ENCODE results near the gene TRA2A. TPM values are rescaled to one million over a fixed set of nuclear protein-coding genes. Genes with fewer than 3 reads are reported as not detected.
A peak's percentile ranks its signal among the peaks of the same experiment; 100 is the strongest.
"Not testable (repeated sequence)": the region's sequence is repeated elsewhere in the genome, so short reads cannot be mapped to it uniquely, and the experiment has no call there.

TRA2A gene
- total RNA-seq, 1 donor: 30.2 TPM

DNA sequence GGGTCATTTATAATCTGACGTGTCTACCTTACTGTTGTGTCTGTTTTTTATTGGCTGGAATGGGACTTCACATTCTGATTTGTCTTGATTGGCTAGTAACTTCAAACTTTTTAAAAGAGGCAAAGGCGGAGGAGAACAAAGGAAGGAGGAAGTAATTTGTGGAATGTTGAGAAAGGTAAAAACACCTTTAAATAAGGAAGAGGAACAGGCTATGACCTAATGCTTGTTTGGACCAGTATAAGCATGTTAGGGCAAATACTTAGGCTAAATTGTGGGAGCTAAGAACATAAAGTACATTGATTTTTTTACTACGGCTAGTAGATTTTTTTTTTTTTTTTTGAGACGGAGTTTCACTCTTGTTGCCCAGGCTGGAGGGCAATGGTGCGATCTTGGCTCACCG, 18.0 kb downstream of the TRA2A start:
- DNase-seq (ENCODE audit: low read depth in 2 of 3, low spot score in 2 of 3): not testable (repeated sequence)

DNA sequence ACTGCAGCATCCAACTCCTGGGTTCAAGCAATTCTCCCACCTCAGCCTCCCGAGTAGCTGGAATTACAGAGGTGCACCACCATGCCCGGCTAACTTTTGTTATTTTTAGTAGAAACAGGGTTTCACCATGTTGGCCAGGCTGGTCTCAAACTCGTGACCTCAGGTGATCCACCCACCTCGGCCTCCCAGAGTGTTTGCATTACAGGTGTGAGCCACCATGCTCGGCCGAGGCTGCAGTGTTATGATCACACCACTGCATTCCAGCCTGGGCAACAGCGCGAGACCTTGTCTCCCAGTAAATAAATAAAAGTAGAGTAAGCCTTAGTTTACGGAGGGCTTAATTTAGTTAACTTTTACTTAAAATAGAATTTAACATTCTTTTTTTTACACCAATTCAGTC, 37.8 kb downstream of the TRA2A start:
- no peak for DNase-seq (ENCODE audit: low read depth in 2 of 3, low spot score in 2 of 3)

DNA sequence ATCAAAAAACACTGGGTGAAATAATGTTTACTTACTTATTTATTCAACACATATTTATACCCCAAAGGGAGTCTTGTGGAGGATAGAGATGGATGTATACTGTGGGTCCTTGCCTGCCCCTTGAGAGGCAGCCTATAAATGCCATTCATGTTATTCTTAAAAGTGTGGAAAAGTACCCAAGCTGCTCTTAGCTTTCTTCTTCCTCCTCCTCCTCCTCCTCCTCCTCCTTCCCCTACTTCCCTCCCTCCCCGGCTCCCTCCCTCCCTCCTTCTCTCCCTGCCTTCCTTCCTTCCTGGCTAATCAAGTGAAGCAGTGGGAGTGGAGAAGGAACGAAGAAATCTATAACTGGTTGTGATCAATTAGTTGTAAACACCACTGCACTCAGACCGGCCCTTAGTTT, 40.3 kb downstream of the TRA2A start:
- no peak for DNase-seq (ENCODE audit: low read depth in 2 of 3, low spot score in 2 of 3)

DNA sequence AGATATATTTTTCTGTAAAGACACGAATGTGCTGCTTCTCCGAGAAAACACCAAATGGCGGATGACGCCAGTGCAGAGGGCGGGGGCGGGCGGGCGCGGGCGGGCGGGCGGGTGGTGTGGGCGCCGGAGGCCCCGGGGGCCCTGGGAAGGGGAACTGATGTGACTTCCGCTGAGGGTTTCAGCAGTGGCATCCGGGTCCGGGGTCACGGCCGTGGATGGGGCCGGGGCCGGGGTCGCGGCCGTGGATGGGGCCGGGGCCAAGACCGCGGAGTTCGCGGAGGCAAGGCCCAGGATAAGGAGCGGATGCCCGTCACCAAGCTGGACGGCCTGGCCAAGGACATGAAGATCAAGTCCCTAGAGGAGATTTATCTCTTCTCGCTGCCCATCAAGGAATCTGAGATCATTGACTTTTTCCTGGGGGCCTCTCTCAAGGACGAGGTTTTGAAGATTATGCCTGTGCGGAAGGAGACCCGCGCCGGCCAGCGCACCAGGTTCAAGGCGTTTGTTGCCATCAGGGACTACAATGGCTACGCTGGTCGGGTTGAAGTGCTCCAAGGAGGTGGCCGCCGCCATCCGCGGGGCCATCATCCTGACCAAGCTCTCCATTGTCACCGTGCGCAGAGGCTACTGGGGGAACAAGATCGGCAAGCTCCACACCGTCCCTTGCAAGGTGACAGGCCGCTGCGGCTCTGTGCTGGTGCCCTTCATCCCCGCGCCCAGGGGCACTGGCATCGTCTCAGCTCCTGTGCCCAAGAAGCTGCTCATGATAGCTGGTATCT, 41.2 kb downstream of the TRA2A start:
- DNase-seq (ENCODE audit: low read depth in 2 of 3, low spot score in 2 of 3): peak in 2 of 3 donors; percentile 64 to 73

DNA sequence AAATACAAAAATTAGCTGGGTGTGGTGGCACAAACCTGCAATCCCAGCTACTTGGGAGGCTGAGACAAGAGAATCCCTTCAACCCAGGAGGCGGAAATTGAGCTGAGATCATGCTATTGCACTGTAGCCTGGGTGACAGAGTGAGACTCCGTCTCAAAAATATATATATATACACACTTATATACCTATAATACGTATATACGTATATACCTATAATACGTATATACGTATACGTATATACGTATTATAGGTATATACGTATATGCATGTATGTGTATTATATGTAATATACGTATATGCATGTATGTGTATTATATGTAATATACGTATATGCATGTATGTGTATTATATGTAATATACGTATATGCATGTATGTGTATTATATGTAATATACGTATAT, 43.1 kb downstream of the TRA2A start:
- not testable (repeated sequence) for DNase-seq (ENCODE audit: low read depth in 2 of 3, low spot score in 2 of 3)

DNA sequence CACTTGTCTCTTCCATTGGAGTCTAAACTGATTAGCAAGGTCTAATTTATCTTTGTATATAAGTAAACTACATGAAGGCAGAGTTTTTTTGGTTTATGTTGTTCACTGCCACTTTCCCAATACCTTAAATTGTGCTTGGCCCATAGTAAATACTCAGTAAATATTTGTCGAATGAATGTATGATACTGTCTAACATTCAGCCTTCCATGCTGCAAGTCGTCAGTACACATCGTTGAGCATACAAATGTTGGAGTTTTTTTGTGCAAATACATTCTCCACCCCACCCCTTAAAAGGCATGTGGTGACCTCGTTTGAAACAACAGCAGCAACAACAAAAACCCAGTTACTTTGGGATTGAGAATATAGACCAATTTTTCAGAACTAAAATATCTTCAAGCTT, 44.1 kb downstream of the TRA2A start:
- no peak for DNase-seq (ENCODE audit: low read depth in 2 of 3, low spot score in 2 of 3)

DNA sequence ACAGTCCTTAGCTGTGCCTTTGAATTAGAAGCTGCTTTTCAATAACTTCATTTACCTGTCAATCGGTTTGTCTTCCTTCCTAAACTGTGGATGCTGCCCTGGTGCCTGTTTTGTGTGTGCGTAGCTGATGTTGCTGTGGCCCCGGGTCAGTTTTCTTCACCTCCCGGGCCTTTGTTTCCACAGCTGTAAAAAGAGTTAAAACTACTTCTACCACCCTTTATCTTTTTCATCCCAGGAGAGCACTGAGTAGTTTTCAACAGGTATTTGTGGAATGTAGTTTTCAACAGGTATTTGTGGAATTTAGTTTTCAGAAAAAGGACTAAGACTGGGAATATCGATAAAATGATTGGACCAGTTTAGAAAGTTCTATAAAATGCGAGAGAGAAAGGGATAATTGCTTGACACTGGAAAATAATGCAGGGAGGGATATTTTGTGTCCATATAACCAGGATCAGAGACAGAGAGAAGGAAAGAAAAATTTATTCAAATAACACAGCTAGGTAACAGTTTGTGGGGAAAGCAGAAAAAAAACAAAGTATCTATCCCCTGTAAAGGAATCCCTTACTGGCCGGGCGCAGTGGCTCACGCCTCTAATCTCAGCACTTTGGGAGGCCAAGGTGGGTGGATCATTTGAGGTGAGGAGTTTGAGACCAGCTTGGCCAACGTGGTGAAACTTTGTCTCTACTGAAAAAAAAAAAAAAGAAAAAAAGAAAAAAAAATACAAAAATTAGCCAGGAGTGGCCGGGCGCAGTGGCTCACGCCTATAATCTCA, 45.6 kb downstream of the TRA2A start:
- DNase-seq (ENCODE audit: low read depth in 2 of 3, low spot score in 2 of 3): no peak

DNA sequence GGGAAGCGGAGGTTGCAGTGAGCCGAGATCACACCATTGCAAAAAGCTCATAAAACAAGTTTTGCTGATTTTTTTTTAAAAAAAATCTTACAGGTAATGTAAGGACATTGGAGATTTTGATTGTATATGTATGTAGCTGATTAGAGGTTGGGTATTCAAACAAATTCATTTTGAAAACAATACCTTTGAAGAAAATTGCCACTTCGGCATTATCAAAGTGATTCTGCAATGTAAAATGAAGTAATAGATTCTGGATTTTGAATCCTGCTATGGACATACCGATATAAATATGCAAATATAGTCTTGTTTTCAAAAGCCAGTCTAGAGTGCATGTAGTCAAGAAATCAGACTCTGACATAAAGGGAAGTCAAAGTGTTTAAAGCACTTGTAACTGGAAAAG, 49.1 kb downstream of the TRA2A start:
- DNase-seq (ENCODE audit: low read depth in 2 of 3, low spot score in 2 of 3): no peak

DNA sequence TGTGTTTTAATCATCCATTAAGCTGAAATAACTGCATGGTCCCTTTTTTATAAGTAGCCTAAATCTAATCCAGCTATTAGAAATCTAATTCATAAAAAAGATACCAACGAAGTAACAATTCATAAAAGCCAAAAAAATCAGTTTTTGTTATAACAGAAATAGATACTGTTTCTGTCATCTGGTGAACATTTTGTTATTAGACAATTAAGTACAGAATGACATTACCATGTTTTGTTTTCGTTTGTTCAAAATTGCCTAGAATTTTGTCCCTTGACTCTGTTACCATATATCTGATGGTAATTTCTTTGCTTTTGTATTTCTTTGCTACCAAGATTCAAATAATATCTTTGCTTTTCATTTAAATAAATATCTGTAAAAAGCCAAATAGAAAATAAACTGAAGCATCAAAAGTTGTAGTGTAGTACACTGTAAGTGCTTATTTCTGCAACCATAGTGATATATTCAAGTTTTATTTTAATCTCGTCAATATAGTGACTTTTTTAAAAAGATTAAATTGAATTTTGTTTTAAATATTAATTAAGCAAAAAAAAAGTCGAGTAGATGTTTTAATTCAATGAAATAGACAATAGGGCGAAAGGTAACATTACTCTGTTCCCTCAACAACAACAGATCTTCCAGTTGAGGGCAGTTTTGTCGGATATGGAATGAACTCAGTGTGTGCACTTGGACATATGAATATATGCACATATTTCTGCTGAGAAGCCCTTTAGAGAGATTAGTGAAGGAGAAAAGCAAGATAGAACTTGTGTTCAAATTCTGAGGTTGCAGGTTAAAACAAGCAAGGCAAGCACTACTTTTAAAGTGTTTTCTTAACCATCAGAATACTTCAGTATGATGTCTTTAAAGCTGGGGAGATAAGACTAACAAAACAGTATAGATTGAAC, 53.6 kb downstream of the TRA2A start:
- DNase-seq (ENCODE audit: low read depth in 2 of 3, low spot score in 2 of 3): peak in 1 of 3 donors; percentile 8

DNA sequence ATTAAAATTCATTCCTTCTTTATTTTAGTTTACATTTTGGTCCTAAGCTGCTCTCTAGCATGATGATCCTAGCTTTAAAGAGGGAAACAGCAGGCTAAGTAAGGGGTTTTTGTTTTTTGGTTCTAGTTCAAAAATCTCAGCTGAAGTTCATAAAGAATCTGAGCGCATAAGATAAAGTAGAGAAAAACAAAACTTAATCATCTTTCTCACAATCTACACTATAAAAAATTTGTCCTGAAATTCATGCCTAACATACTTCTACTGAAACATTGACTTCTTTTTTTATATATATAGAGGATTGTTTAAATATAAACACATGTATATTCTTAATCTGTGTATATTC, 54.7 kb downstream of the TRA2A start:
- peak in 1 of 3 donors; percentile 19 for DNase-seq (ENCODE audit: low read depth in 2 of 3, low spot score in 2 of 3)

DNA sequence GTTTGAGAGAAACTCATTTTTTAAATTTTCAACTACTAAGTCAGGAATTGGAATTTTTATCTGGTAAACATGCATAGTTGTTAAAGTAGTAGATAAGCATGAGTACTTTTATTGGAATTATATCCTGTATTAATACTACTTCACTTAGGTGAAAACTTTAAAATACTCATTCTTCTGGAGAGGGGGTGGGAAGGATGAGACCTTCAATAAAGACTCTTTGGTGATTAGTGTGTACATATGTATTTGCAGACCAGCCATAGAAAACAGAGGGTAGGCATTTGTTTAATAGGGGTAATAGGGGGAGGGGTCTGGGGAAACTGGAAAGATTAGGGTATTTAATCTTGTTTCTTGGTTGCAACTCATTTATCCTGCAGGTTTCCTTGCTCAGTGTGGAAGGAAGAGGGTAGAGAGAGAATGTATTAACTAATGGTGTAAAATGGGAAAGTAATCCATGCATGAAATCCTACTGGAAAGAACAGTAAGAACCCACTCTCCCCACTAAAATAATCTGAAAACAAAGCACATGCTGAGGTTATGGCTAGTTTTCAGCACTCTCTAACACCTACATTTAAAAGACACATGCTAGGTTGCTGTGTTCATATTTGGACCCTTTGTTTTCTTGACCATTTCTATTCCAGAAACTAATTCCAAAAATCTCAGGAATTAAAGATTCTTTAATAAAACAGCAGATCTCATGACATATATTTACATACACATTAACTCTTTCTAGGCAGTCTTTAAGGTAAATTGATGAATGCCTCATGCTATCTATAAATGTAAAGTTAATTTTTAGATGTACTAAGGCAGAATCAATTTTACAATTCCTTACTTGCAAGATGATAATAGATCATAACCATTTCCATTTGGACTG, 55.3 kb downstream of the TRA2A start:
- DNase-seq (ENCODE audit: low read depth in 2 of 3, low spot score in 2 of 3): peak in 2 of 3 donors; percentile 22 to 25

DNA sequence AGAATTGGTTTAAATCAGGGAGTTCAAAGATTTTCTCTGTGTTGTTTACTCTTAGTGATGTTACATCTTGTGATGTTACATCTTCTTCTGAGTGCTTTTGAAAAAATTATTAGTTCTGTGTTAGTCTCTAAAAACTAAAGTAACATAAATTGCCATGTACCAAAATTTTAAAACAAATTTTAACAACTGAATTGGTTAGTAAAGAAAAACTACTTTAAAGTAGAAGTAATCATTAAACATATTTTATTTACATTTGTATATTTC, 56.3 kb downstream of the TRA2A start:
- DNase-seq (ENCODE audit: low read depth in 2 of 3, low spot score in 2 of 3): no peak

DNA sequence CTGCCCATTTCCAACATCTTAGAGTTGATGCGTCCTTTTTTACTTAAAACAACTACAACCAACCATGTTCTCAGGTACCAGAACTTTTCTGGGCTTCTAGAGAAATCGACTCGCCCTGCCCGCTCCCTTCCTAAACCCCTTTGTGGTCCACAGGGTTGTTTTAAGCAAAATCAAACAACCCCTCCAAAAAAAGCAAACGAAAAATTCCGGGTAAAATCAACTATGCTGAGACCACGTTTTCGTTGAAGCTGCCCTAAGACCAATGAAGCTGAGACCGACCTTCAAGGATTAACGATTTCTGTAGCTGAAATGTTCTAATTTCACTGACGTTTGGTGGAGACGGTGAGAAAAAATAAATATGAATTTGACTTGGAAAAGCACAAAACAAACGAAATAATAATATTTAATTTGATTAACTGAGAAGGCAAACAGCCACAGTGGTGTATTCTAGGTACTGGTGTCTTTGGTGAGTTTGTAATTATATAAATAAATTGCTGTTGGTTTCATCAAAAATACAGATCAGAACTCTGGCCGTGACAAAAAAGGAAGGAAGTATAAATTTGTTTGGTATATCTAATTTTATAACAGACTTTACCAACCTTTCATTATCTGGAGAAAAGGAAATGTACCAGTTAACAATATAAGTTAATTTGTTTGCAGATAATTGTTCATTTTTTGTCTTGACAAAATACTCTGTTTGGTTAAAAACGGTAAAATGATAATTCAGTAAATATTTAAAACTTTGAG, 56.8 kb downstream of the TRA2A start:
- DNase-seq (ENCODE audit: low read depth in 2 of 3, low spot score in 2 of 3): peak in 2 of 3 donors; percentile 50 to 66

DNA sequence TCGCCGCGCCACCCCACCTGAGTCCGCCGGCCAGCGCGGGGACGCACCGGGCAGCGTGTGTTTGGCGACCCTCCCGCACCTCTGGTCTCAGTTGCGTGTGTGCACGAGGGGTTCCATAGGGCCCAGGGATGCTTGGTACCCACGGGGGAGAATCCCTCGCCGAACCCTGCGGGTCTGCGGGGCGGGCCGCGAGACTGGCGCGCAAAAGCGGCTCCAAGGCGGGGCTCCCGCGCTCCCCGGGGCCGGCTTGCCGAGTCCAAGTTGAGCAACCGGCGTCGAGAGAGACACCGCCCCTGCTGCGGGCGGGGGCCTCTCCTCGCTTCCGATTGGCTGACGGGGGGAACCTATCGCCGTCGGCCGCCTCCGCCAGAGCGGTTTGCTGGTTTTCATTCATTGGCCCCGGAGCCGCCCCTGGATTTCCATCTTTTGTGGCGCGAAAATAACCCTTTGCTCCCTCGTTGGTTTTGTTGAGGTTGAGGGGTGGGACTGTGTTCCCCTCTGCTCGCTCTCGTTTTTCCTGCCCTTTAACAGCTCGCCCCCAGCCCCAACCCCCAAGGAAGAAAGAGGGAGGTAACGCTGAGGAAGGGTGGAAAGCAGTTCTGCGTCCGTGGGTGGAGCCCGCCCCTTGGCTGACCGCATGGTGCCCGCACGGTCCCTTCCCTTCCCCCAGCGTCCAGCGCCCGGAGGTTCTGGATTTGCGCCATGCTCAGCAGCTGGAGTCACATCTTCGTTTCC, 57.5 kb downstream of the TRA2A start:
- peak in 2 of 3 donors; percentile 85 to 86 for DNase-seq (ENCODE audit: low read depth in 2 of 3, low spot score in 2 of 3)

DNA sequence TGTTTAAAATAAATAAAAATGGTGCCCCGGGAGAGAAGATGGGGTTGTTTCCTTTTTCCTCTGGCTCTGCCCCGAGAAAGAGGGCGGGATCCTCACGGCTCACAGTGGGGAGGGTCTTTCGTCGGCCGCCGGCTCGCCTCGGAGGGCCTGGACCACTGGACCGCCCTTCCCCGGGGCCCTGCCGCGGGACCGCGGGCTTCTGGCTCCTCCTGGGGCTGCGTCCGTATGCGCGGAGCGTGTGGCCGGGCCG, 58.0 kb downstream of the TRA2A start:
- no peak for DNase-seq (ENCODE audit: low read depth in 2 of 3, low spot score in 2 of 3)

DNA sequence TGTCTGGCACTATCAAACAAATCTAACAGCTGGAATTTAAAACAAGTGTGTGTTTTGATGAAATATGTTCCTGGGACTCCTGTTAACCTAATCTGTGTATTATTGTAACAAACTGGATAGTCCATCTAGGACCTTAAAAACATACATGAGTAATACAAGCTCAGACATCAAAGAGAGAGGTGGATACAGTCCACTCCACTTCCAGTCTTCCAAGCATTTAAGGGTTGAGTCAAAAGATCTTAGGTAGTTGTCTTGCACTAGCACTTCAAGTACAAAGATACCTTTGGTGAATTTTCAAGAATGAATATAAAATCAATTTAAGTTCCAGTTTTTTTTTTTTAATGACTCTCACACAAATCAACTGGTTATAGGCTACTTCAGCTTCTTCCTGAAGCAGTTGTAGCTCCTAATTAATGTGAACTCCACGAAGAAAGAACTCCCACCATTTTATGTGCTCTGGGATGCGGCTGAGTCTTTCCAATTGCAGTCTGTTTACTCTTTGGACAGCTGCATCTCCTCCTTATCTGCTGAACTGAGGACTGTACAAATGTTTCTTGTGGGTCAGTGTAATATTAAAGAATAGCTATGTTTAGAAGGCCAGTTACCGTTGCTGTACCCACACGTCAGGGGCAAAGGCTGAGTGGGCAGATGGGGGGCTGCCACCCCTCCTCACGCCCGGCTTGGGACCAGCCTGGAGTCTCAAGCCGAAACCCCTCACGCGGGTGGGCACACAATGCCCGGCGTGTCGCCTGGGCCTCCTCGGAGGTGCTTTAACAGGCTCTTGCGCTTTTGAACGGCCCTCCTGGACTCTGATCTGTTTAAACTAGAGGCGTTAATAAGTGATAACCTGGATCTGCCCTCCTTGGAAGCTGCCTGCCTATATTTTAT, 58.6 kb downstream of the TRA2A start:
- peak in 2 of 3 donors; percentile 23 to 28 for DNase-seq (ENCODE audit: low read depth in 2 of 3, low spot score in 2 of 3)

DNA sequence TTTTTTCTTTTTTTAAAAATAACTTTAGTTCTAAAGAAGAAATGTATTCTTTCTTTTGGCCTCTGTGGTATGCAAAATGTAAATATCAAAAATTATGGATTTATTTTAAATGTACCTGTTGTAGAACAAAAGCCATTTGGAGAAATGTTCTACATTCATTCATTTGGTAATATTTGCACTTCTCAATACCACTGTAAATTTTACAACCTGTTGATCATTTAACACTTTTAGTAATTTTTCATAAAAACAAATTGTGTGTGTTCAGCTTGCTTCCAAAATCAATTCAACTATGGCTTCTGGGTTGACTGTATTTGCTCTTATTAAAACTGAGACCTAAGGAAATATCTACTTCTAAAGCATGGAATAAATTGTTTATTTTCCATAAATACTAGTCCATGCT, 59.2 kb downstream of the TRA2A start:
- DNase-seq (ENCODE audit: low read depth in 2 of 3, low spot score in 2 of 3): no peak

DNA sequence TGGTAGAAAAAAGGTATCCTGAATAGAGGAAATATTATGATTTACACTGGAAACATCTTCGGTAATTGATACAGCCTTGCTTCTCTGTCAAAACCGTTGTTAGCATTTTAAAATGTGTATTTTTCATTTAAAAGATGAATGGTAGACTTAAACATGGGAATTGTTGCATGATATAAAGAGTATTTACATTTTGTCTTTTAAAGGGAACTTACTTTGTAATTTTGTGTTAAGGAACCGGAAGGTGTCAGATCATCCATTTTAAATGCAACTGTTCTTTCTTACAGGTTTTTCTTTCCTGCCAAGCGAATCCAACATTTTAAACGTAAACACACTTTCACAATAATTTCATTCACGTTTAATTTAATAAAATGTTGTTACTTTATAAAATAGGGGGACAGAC, 59.7 kb downstream of the TRA2A start:
- DNase-seq (ENCODE audit: low read depth in 2 of 3, low spot score in 2 of 3): peak in 2 of 3 donors; percentile 34 to 48

Data from hematopoietic multipotent progenitor cell (in vitro differentiated cells).